H9 (cell line): Measurements from ENCODE around the gene TLR6. TPM values are rescaled to one million over a fixed set of nuclear protein-coding genes. Genes with fewer than 3 reads are reported as not detected.

Experiments
- DNase-seq: peaks from one replicate; pipeline ENCODE4 v3.0.0-alpha.2; 2017
- H2AFZ ChIP-seq: one replicate; pipeline ENCODE4 v1.6.1; 2013; ENCODE audit warnings: mild to moderate bottlenecking, low read length, control low read depth, moderate library complexity
- H2AK5ac ChIP-seq: 2 replicates; pipeline ENCODE4 v1.6.1; 2013; ENCODE audit warnings: low read length, control low read depth, mixed read lengths; ENCODE audit not compliant: insufficient read length
- H2BK120ac ChIP-seq: one replicate; pipeline ENCODE4 v1.6.1; 2013; ENCODE audit warnings: low read depth, mild to moderate bottlenecking, low read length, control low read depth, inconsistent platforms; ENCODE audit not compliant: poor library complexity, severe bottlenecking
- H2BK12ac ChIP-seq: 2 replicates; pipeline ENCODE4 v1.6.1; 2013; ENCODE audit warnings: low read length, control low read depth, mixed read lengths, low read depth; ENCODE audit not compliant: insufficient read length
- H2BK15ac ChIP-seq: 2 replicates; pipeline ENCODE4 v1.6.1; 2013; ENCODE audit warnings: low read depth, low read length, control low read depth
- H2BK20ac ChIP-seq: one replicate; pipeline ENCODE4 v1.6.1; 2013; ENCODE audit warnings: low read depth, mild to moderate bottlenecking, low read length, control low read depth, inconsistent platforms; ENCODE audit not compliant: poor library complexity, severe bottlenecking
- H2BK5ac ChIP-seq: 2 replicates; pipeline ENCODE4 v1.6.1; 2013; ENCODE audit warnings: low read length, control low read depth, mixed read lengths; ENCODE audit not compliant: insufficient read length
- H3K14ac ChIP-seq: 2 replicates; pipeline ENCODE4 v1.6.1; 2013; ENCODE audit warnings: low read length, control low read depth; ENCODE audit not compliant: insufficient read depth
- H3K18ac ChIP-seq: 2 replicates; pipeline ENCODE4 v1.6.1; 2013; ENCODE audit warnings: low read depth, mild to moderate bottlenecking, mixed read lengths, low read length, control low read depth; ENCODE audit not compliant: insufficient read length
- H3K23ac ChIP-seq: 2 replicates; pipeline ENCODE4 v1.6.1; 2013; ENCODE audit warnings: low read length, control low read depth, mixed read lengths, low read depth; ENCODE audit not compliant: insufficient read length
- H3K23me2 ChIP-seq: 2 replicates; pipeline ENCODE4 v1.6.1; 2013; ENCODE audit warnings: low read depth, mild to moderate bottlenecking, mixed read lengths, low read length, control low read depth; ENCODE audit not compliant: insufficient read length, poor library complexity, severe bottlenecking
- H3K27ac ChIP-seq: 2 replicates; pipeline ENCODE4 v1.5.1; 2013; ENCODE audit warnings: low read length, control low read depth, mixed read lengths, low read depth; ENCODE audit not compliant: insufficient read length
- H3K27me3 ChIP-seq: 2 replicates; pipeline ENCODE4 v1.6.1; 2013; ENCODE audit warnings: low read length, control low read depth, inconsistent platforms; ENCODE audit not compliant: insufficient read depth
- H3K4ac ChIP-seq: 2 replicates; pipeline ENCODE4 v1.6.1; 2013; ENCODE audit warnings: low read depth, mild to moderate bottlenecking, control low read depth, inconsistent platforms, low read length, moderate library complexity
- H3K4me1 ChIP-seq: 2 replicates; pipeline ENCODE4 v1.6.1; 2013; ENCODE audit warnings: low read length, control low read depth, inconsistent platforms; ENCODE audit not compliant: insufficient read depth
- H3K4me2 ChIP-seq: 2 replicates; pipeline ENCODE4 v1.6.1; 2013; ENCODE audit warnings: low read length, control low read depth, mixed read lengths; ENCODE audit not compliant: insufficient read length, insufficient read depth
- H3K56ac ChIP-seq: 2 replicates; pipeline ENCODE4 v1.6.1; 2013; ENCODE audit warnings: low read depth, mild to moderate bottlenecking, mixed read lengths, low read length, control low read depth; ENCODE audit not compliant: insufficient read length
- H3K79me1 ChIP-seq: 2 replicates; pipeline ENCODE4 v1.6.1; 2013; ENCODE audit warnings: low read depth, mild to moderate bottlenecking, moderate library complexity, low read length, control low read depth, inconsistent platforms; ENCODE audit not compliant: insufficient read depth, poor library complexity, severe bottlenecking
- H3K79me2 ChIP-seq: 2 replicates; pipeline ENCODE4 v1.6.1; 2013; ENCODE audit warnings: low read length, control low read depth, inconsistent platforms; ENCODE audit not compliant: insufficient read depth
- H3K9ac ChIP-seq: 2 replicates; pipeline ENCODE4 v1.6.1; 2013; ENCODE audit warnings: low read length, control low read depth, mixed read lengths; ENCODE audit not compliant: insufficient read length; ENCODE audit errors: extremely low read depth
- H3K9me3 ChIP-seq: one replicate; pipeline ENCODE4 v1.6.1; 2013; ENCODE audit warnings: low read depth, low read length, inconsistent platforms; ENCODE audit not compliant: control insufficient read depth
- H3T11ph ChIP-seq: one replicate; pipeline ENCODE4 v1.6.1; 2013; ENCODE audit warnings: mild to moderate bottlenecking, low read length, control low read depth, inconsistent platforms
- H4K20me1 ChIP-seq: one replicate; pipeline ENCODE4 v1.6.1; 2013; ENCODE audit not compliant: control insufficient read depth, insufficient read length, insufficient read depth
- H4K5ac ChIP-seq: 2 replicates; pipeline ENCODE4 v1.6.1; 2013; ENCODE audit warnings: low read depth, mild to moderate bottlenecking, mixed read lengths, low read length, control low read depth; ENCODE audit not compliant: insufficient read length
- H4K8ac ChIP-seq: replicated peaks from 2 replicates; pipeline ENCODE4 v1.6.1; 2013; ENCODE audit warnings: low read length, control low read depth, mixed read lengths, low read depth; ENCODE audit not compliant: insufficient read length
- H4K91ac ChIP-seq: 2 replicates; pipeline ENCODE4 v1.6.1; 2013; ENCODE audit warnings: low read depth, mild to moderate bottlenecking, moderate library complexity, mixed read lengths, low read length, control low read depth; ENCODE audit not compliant: insufficient read length
- H3K27ac Mint-ChIP-seq, 3 experiments: 2 replicates in 2 of 3; 3 replicates in 1 of 3; pipeline ENCODE4 v1.8.0; 2020 to 2021; ENCODE audit warnings: mixed read lengths in 3 of 3, mild to moderate bottlenecking in 1 of 3, moderate library complexity in 1 of 3
- H3K27me3 Mint-ChIP-seq: 2 replicates; pipeline ENCODE4 v1.8.0; 2021; ENCODE audit warnings: low read depth, mild to moderate bottlenecking, moderate library complexity, mixed read lengths
- H3K36me3 Mint-ChIP-seq, 3 experiments: 2 replicates in 2 of 3; 3 replicates in 1 of 3; pipeline ENCODE4 v1.8.0; 2020 to 2021; ENCODE audit warnings: low read depth in 3 of 3, mixed read lengths in 3 of 3; ENCODE audit not compliant: insufficient read depth in 1 of 3
- H3K4me1 Mint-ChIP-seq, 2 experiments: 2 replicates each; pipeline ENCODE4 v1.8.0; 2020; ENCODE audit warnings: mixed read lengths in 2 of 2
- H3K4me3 Mint-ChIP-seq, 2 experiments: 2 replicates in 1 of 2; 3 replicates in 1 of 2; pipeline ENCODE4 v1.8.0; 2020 to 2021; ENCODE audit warnings: mild to moderate bottlenecking in 2 of 2, mixed read lengths in 2 of 2, moderate library complexity in 1 of 2
- H3K9me3 Mint-ChIP-seq, 2 experiments: 2 replicates in 1 of 2; 3 replicates in 1 of 2; pipeline ENCODE4 v1.8.0; 2020; ENCODE audit warnings: mild to moderate bottlenecking in 2 of 2, mixed read lengths in 2 of 2, moderate library complexity in 1 of 2
- CTCF ChIP-seq: fragments of 200-600 bp; sonication (generic); conservative IDR thresholded peaks from 3 replicates; pipeline ENCODE4 v1.8.0; 2021; ENCODE audit warnings: antibody characterized with exemption, mild to moderate bottlenecking
- WGBS: extraction: QIAGEN DNeasy Blood & Tissue Kit; methylation state at CpG from one replicate; pipeline ENCODE4 v1.1.7; 2013; ENCODE audit warnings: missing lambda C conversion rate, low lambda C conversion rate, mixed read lengths; ENCODE audit not compliant: insufficient read length; ENCODE audit errors: extremely low coverage; 5-methylcytosine and 5-hydroxymethylcytosine counted together
- total RNA-seq: library from RNA; stranded (reverse); gene quantifications from 2 replicates; pipeline ENCODE4 v1.2.1, GENCODE V29; 2021

TLR6 gene
- total RNA-seq, 1 experiment from 2014 or later: 0.11 TPM

- Histone ChIP-seq H3K23me2 (peaks cover 3% of the 10 kb centered on the region), H2BK15ac (no peak overlapping the region), H4K20me1 (no peaks in the 10 kb centered on the region), H2BK5ac (no peak overlapping the region), H2BK120ac (no peak overlapping the region), H3K27ac (no peak overlapping the region), H2AFZ (no peak overlapping the region), H4K5ac (no peak overlapping the region), H3K9ac (no peak overlapping the region), H3K79me1 (no peaks in the 10 kb centered on the region), H3K4ac (no peak overlapping the region), H4K8ac (no peak overlapping the region), H3K14ac (no peak overlapping the region), H3K4me1 (peaks cover 6% of the 10 kb centered on the region; the same call in 1 of the 2 replicates), H3K18ac (no peak overlapping the region), H3K27me3 (no peaks in the 10 kb centered on the region), H3K56ac (no peak overlapping the region), H4K91ac (no peak overlapping the region), H3K23ac (no peak overlapping the region), H2BK12ac (no peak overlapping the region), H3K4me2 (no peak overlapping the region), H3K9me3 (no peaks in the 10 kb centered on the region), H2BK20ac (no peak overlapping the region), H3T11ph (no peak overlapping the region), H2AK5ac (no peak overlapping the region), H3K79me2 (no peaks in the 10 kb centered on the region)
- no peak for DNase-seq
- Mint-ChIP-seq H3K4me1 (peaks cover 13 to 15% of the 10 kb centered on the region in 2 experiments), H3K27ac (no peak overlapping the region), H3K36me3 (peaks cover 0 to 4% (median 1%) of the 10 kb centered on the region in 3 experiments; a peak in 3 of 7 replicates), H3K4me3 (no peak overlapping the region), H3K27me3 (peaks cover 3% of the 10 kb centered on the region; the same call in 1 of the 2 replicates), H3K9me3 (no peaks in the 10 kb centered on the region)
- no CpG with 5 or more reads among the region's 7 CpGs for WGBS
- TF ChIP-seq CTCF: no peak
These were observed 13.6 kb upstream of the TLR6 start for GRCh38 chr4:38870098-38870808.
